K562 (cell line): ENCODE measurements around the gene TBCCD1. TPM values are rescaled to one million over a fixed set of nuclear protein-coding genes. Genes with fewer than 3 reads are reported as not detected.
"Not testable (repeated sequence)": the region's sequence is repeated elsewhere in the genome, so short reads cannot be mapped to it uniquely, and the experiment has no call there.

Experiments
- ATAC-seq: fragments of 200-7000 bp; cut with Tn5 transposase; 3 replicates; pipeline ENCODE4 v1.9.1; 2020; ENCODE audit warnings: moderate library complexity
- BruUV-seq: library from RNA; stranded (reverse); fragments of 400-500 nt; replicated peaks from 2 replicates; lab custom pipeline; 2021; lab: Mats Ljungman, UMichigan
- CTCF ChIA-PET: fragments of 300-600 bp; formaldehyde crosslinking; extraction: SDS; loops from one replicate; lab custom pipeline; 2021; ENCODE audit warnings: low intra/inter-chr PET ratio; lab: Yijun Ruan, JAX
- POLR2A ChIA-PET: fragments of 300-600, 350-650 bp; sonication (Branson Sonifier 250); formaldehyde crosslinking; extraction: SDS; loops from one replicate; lab custom pipeline; 2021; ENCODE audit warnings: antibody characterized with exemption, inconsistent platforms; lab: Yijun Ruan, JAX
- DNase-seq, 4 experiments: peaks; one replicate each; pipeline versions ENCODE4 v3.0.0 to v3.0.0-alpha.2; 2011 to 2018; ENCODE audit warnings: low spot score in 3 of 4, mixed read lengths in 3 of 4; ENCODE audit errors: extremely low read depth in 1 of 4
- FAIRE-seq: peaks from 2 replicates; lab custom pipeline; 2011; peaks lifted over from hg19 to GRCh38; lab: Jason Lieb, UNC
- H2AFZ ChIP-seq: 2 replicates; pipeline ENCODE4 v1.6.0; 2011; ENCODE audit warnings: low read depth, low read length, control low read depth, inconsistent platforms
- H3K27ac ChIP-seq: fragments of 200-600 bp; 3 replicates; pipeline ENCODE4 v1.8.0; 2011; ENCODE audit warnings: low read depth, mild to moderate bottlenecking, control low read depth, inconsistent platforms, low read length, moderate library complexity, mixed read lengths; ENCODE audit errors: extremely low read depth
- H3K27me3 ChIP-seq, 2 experiments: fragments of 300-600 bp in 1 of 2; 2 replicates in 1 of 2; 3 replicates in 1 of 2; pipeline versions ENCODE4 v1.6.0 to v1.8.0; 2011; ENCODE audit warnings: inconsistent platforms in 2 of 2, low read length in 2 of 2, mild to moderate bottlenecking in 1 of 2, mixed read lengths in 1 of 2, moderate library complexity in 1 of 2; ENCODE audit not compliant: control insufficient read depth in 2 of 2, insufficient read depth in 2 of 2
- H3K36me3 ChIP-seq: fragments of 300-600 bp; 3 replicates; pipeline ENCODE4 v1.8.0; 2011; ENCODE audit warnings: mild to moderate bottlenecking, low read length, inconsistent platforms; ENCODE audit not compliant: control insufficient read depth, insufficient read depth
- H3K4me1 ChIP-seq, 2 experiments: fragments of 200-600 bp in 1 of 2; replicated peaks in 1 of 2; 2 replicates in 1 of 2; 3 replicates in 1 of 2; pipeline versions ENCODE4 v1.5.1 to v1.8.0; 2011; ENCODE audit warnings: inconsistent platforms in 2 of 2, low read length in 2 of 2, mild to moderate bottlenecking in 1 of 2, mixed read lengths in 1 of 2, moderate library complexity in 1 of 2; ENCODE audit not compliant: control insufficient read depth in 2 of 2, insufficient read depth in 2 of 2
- H3K4me2 ChIP-seq: 2 replicates; pipeline ENCODE4 v1.6.1; 2011; ENCODE audit warnings: low read length, control low read depth, inconsistent platforms, mixed read lengths; ENCODE audit not compliant: insufficient read depth
- H3K4me3 ChIP-seq: fragments of 200-600 bp; sonication (generic), shearing (Covaris generic); 2 replicates; pipeline ENCODE4 v1.5.1; 2016; ENCODE audit warnings: control low read depth, inconsistent platforms
- H3K79me2 ChIP-seq: fragments of 200-600 bp; 3 replicates; pipeline ENCODE4 v1.8.0; 2011; ENCODE audit warnings: low read length, inconsistent platforms; ENCODE audit not compliant: control insufficient read depth, insufficient read depth
- H3K9ac ChIP-seq, 2 experiments: 2 replicates each; pipeline versions ENCODE4 v1.6.0 to v1.6.1; 2011; ENCODE audit warnings: low read depth in 2 of 2, low read length in 2 of 2, control low read depth in 1 of 2, inconsistent platforms in 1 of 2, mild to moderate bottlenecking in 1 of 2, mixed read lengths in 1 of 2; ENCODE audit not compliant: insufficient read depth in 1 of 2
- H3K9me1 ChIP-seq: one replicate; pipeline ENCODE4 v1.6.0; 2011; ENCODE audit warnings: inconsistent platforms, mild to moderate bottlenecking, low read length, moderate library complexity; ENCODE audit not compliant: control insufficient read depth, insufficient read depth
- H3K9me3 ChIP-seq: replicated peaks from 2 replicates; pipeline ENCODE4 v1.5.1; 2011; ENCODE audit warnings: low read depth, low read length, inconsistent platforms; ENCODE audit not compliant: control insufficient read depth, insufficient read depth
- H4K20me1 ChIP-seq: replicated peaks from 2 replicates; pipeline ENCODE4 v1.6.1; 2011; ENCODE audit warnings: low read length, inconsistent platforms, mixed read lengths; ENCODE audit not compliant: control insufficient read depth, insufficient read depth
- FOXM1 ChIP-seq, 2 experiments: fragments of 450-650 bp in 1 of 2; sonication (generic) in 1 of 2; formaldehyde crosslinking in 1 of 2; IDR thresholded peaks; 2 replicates each; pipeline versions ENCODE4 v1.6.1 to v1.9.0; 2017 to 2022; ENCODE audit warnings: low read depth in 2 of 2, mild to moderate bottlenecking in 2 of 2, missing genetic modification reagents in 1 of 2, moderate library complexity in 1 of 2
- PML ChIP-seq: IDR thresholded peaks from 2 replicates; pipeline ENCODE4 v1.6.1; 2012; ENCODE audit warnings: low read length, inconsistent platforms
- POLR2G ChIP-seq: fragments of 200-400 bp; formaldehyde crosslinking; IDR thresholded peaks from 2 replicates; pipeline ENCODE4 v1.6.1; 2017; ENCODE audit warnings: low read depth, mild to moderate bottlenecking, antibody characterized with exemption, low read length, moderate library complexity
- THRA ChIP-seq: fragments of 450-650 bp; IDR thresholded peaks from 2 replicates; pipeline ENCODE4 v1.6.1; 2017; ENCODE audit warnings: mild to moderate bottlenecking, moderate library complexity
- TRIM25 ChIP-seq: fragments of 450-650 bp; IDR thresholded peaks from 2 replicates; pipeline ENCODE4 v1.7.0; 2016; ENCODE audit warnings: borderline replicate concordance
- XRCC5 ChIP-seq: fragments of 200-400 bp; formaldehyde crosslinking; IDR thresholded peaks from 2 replicates; pipeline ENCODE4 v1.6.1; 2017; ENCODE audit warnings: low read depth, mild to moderate bottlenecking, low read length
- ZNF277 ChIP-seq: fragments of 250-450 bp; sonication (Bioruptor Pico); IDR thresholded peaks from 2 replicates; pipeline ENCODE4 v1.8.0; 2022; ENCODE audit warnings: inconsistent platforms, mild to moderate bottlenecking, moderate library complexity, borderline replicate concordance
- ZNF3 ChIP-seq: fragments of 250-450 bp; sonication (Bioruptor Pico); IDR thresholded peaks from 2 replicates; pipeline ENCODE4 v1.5.0; 2021; ENCODE audit warnings: mild to moderate bottlenecking, moderate library complexity
- WGBS: fragments of 100-300 bp; shearing (Covaris generic); methylation state at CpG from one replicate; pipeline ENCODE4 v1.1.6; 2016; ENCODE audit warnings: low coverage, mixed read lengths; ENCODE audit not compliant: insufficient coverage; ENCODE audit errors: missing lambda C conversion rate; 5-methylcytosine and 5-hydroxymethylcytosine counted together
- in situ Hi-C: fragments of 300-500 bp; cut with MboI; formaldehyde crosslinking; loops from 4 replicates; pipeline ENCODE4 v1.15.0; 2018; ENCODE audit warnings: inconsistent platforms, mixed read lengths
- intact Hi-C: fragments of 100-400 bp; cut with micrococcal nuclease; formaldehyde crosslinking; loops from 2 replicates; pipeline ENCODE4 v1.14.2; 2022
- polyA plus RNA-seq, 8 experiments: library from polyadenylated mRNA; depleted of rRNA in 4 of 8; stranded (reverse) in 5 of 8; unstranded in 3 of 8; fragments of >200 nt; fragmentation: Nextera tagmentation in 2 of 8; fragmentation: Illumina TruSeq in 1 of 8; extraction: Ambion mirVana in 2 of 8; extraction: Trizol in 1 of 8; gene quantifications; 2 replicates each; pipeline versions ENCODE4 v1.2.1 to v1.2.3, GENCODE V29; 2011 to 2014; ENCODE audit warnings: inconsistent platforms in 1 of 8, missing spikeins in 1 of 8
- total RNA-seq, 7 experiments: library from RNA; depleted of rRNA in 6 of 7; stranded (reverse); fragments of >200 nt in 6 of 7; fragmentation: Illumina TruSeq in 2 of 7; extraction: Trizol in 2 of 7; gene quantifications; 2 replicates each; pipeline versions ENCODE4 v1.2.1 to v1.2.3, GENCODE V29; 2011 to 2021; ENCODE audit warnings: low replicate concordance in 1 of 7

The TBCCD1 gene
- total and polyA plus RNA-seq, 9 of the 15 experiments (the other 6 are each of a cell fraction or from before 2014, with no cell fraction given) = 17.7 to 31.1 (median 21.2) TPM

- no peak for TF ChIP-seq ZNF277 (CRISPR knock-in tag)
- no peak for TF ChIP-seq ZNF3 (CRISPR knock-in tag)
- no peak for TF ChIP-seq FOXM1 (IDR thresholded peaks at IDR 0.05; ENCODE audit: low read depth)
- TF ChIP-seq FOXM1 (CRISPR knock-in tag; IDR thresholded peaks at IDR 0.05; ENCODE audit: low read depth) = 0 out of 2 replicates have a peak, but pooled peaks have one; percentile 20
- 0 out of 2 replicates have a peak, but pooled peaks have one; percentile 16 for TF ChIP-seq TRIM25
- no peak for TF ChIP-seq PML
- no peak for TF ChIP-seq XRCC5
These were observed 2.6 kb upstream of the TBCCD1 start (continued) for GRCh38 chr3:186569779-186570095.

GRCh38 chr3:186569361-186569760 is 2.2 kb upstream of the TBCCD1 start:
- intact Hi-C loops, ATAC-seq, H3K27me3 ChIP-seq, FAIRE-seq, CTCF ChIA-PET, H4K20me1 ChIP-seq, H3K9me1 ChIP-seq, BruUV-seq, H3K9me3 ChIP-seq, in situ Hi-C loops: not testable (repeated sequence)
- H3K36me3 ChIP-seq = peaks cover 27% of the 10 kb centered on the region; the same call in 2 of the 3 replicates
- peak overlapping the region; percentile 96 for H3K4me3 ChIP-seq
- H3K9ac ChIP-seq = peak overlapping the region; percentile 87 to 89; a peak in 3 of 4 replicates
- peak overlapping the region; percentile 89 for H3K27ac ChIP-seq
- TF ChIP-seq THRA (0 out of 2 replicates have a peak, but pooled peaks have one; percentile 42), POLR2G (0 out of 2 replicates have a peak, but pooled peaks have one; percentile 28)
- peak overlapping the region; percentile 53 for H2AFZ ChIP-seq
- 0% methylated on average over 10 of the region's 11 CpGs for WGBS
- peak in 1 of 4 experiments; percentile 32 for DNase-seq
- POLR2A ChIA-PET = interaction anchor here (0.6 to 5.7 kb wide), 6 partner anchors 8 to 995 kb away, joined by 3 to 64 read pairs (median 6); partner anchors contain the start of gene EIF4A2
- H3K4me2 ChIP-seq = peak overlapping the region; percentile 96
- peaks cover 3 to 11% of the 10 kb centered on the region in 2 experiments; a peak in 4 of 5 replicates for H3K4me1 ChIP-seq
- H3K79me2 ChIP-seq = peaks cover 69% of the 10 kb centered on the region
